Progenitor cell of endocrine pancreas (in vitro differentiated cells): ENCODE data around the gene PLEKHA6. TPM values are rescaled to one million over a fixed set of nuclear protein-coding genes. Genes with fewer than 3 reads are reported as not detected.

ENCODE experiments used
- DNase-seq: peaks from one replicate; pipeline ENCODE4 v3.0.0; 2021; ENCODE audit warnings: low spot score; ENCODE audit not compliant: unreplicated experiment
- H3K27ac Mint-ChIP-seq: 2 replicates; pipeline ENCODE4 v1.8.0; 2021; ENCODE audit warnings: mild to moderate bottlenecking, moderate library complexity, mixed read lengths
- H3K27me3 Mint-ChIP-seq: 2 replicates; pipeline ENCODE4 v1.8.0; 2021; ENCODE audit warnings: mixed read lengths
- H3K36me3 Mint-ChIP-seq: 2 replicates; pipeline ENCODE4 v1.8.0; 2022; ENCODE audit warnings: mixed read lengths; ENCODE audit not compliant: insufficient read depth
- H3K4me1 Mint-ChIP-seq: 2 replicates; pipeline ENCODE4 v1.8.0; 2021; ENCODE audit warnings: low read depth, mixed read lengths
- H3K4me3 Mint-ChIP-seq: 2 replicates; pipeline ENCODE4 v1.8.0; 2021; ENCODE audit warnings: low read depth, mild to moderate bottlenecking, moderate library complexity, mixed read lengths
- H3K9me3 Mint-ChIP-seq: 2 replicates; pipeline ENCODE4 v1.8.0; 2021; ENCODE audit warnings: low read depth, mixed read lengths
- CTCF ChIP-seq: fragments of 200-600 bp; sonication (generic); IDR thresholded peaks from one replicate; pipeline ENCODE4 v1.5.0; 2021; ENCODE audit warnings: antibody characterized with exemption, mild to moderate bottlenecking; ENCODE audit not compliant: unreplicated experiment
- total RNA-seq: library from RNA; stranded (reverse); gene quantifications from 2 replicates; pipeline ENCODE4 v1.2.1, GENCODE V29; 2021

The PLEKHA6 gene
- total RNA-seq, 1 donor from 2014 or later = 66.9 TPM

GRCh38 chr1:204362984-204363334, 3.2 kb upstream of the PLEKHA6 start:
- no peaks in the 10 kb centered on the region for H3K36me3 Mint-ChIP-seq
- no peak for DNase-seq
- no peak overlapping the region for H3K27ac Mint-ChIP-seq
- no peak overlapping the region for H3K4me3 Mint-ChIP-seq
- H3K9me3 Mint-ChIP-seq = no peaks in the 10 kb centered on the region
- TF ChIP-seq CTCF = no peak
- H3K27me3 Mint-ChIP-seq = peaks cover 15% of the 10 kb centered on the region
- H3K4me1 Mint-ChIP-seq = peaks cover 34% of the 10 kb centered on the region

GRCh38 chr1:204361781-204362180, 2.1 kb upstream of the PLEKHA6 start:
- H3K9me3 Mint-ChIP-seq = no peaks in the 10 kb centered on the region
- no peak for DNase-seq
- TF ChIP-seq CTCF = no peak
- no peak overlapping the region for H3K27ac Mint-ChIP-seq
- H3K4me3 Mint-ChIP-seq = no peak overlapping the region
- H3K27me3 Mint-ChIP-seq = peaks cover 7% of the 10 kb centered on the region
- H3K4me1 Mint-ChIP-seq = peaks cover 42% of the 10 kb centered on the region
- no peaks in the 10 kb centered on the region for H3K36me3 Mint-ChIP-seq

GRCh38 chr1:204361341-204361771, 1.6 kb upstream of the PLEKHA6 start:
- H3K4me3 Mint-ChIP-seq = no peak overlapping the region
- H3K9me3 Mint-ChIP-seq = no peaks in the 10 kb centered on the region
- peaks cover 7% of the 10 kb centered on the region for H3K27me3 Mint-ChIP-seq
- DNase-seq = no peak
- H3K36me3 Mint-ChIP-seq = no peaks in the 10 kb centered on the region
- H3K27ac Mint-ChIP-seq = peak overlapping the region; percentile 36
- no peak for TF ChIP-seq CTCF
- H3K4me1 Mint-ChIP-seq = peaks cover 42% of the 10 kb centered on the region

- H3K4me3 Mint-ChIP-seq = no peak overlapping the region
- no peaks in the 10 kb centered on the region for H3K9me3 Mint-ChIP-seq
- DNase-seq = no peak
- peaks cover 2% of the 10 kb centered on the region for H3K27me3 Mint-ChIP-seq
- H3K36me3 Mint-ChIP-seq = no peaks in the 10 kb centered on the region
- no peak overlapping the region for H3K27ac Mint-ChIP-seq
- no peak for TF ChIP-seq CTCF
- peaks cover 42% of the 10 kb centered on the region for H3K4me1 Mint-ChIP-seq
These were observed 585 bp upstream of the PLEKHA6 start for GRCh38 chr1:204360314-204360713.

GRCh38 chr1:204359131-204359473, 627 bp downstream of the PLEKHA6 start:
- Mint-ChIP-seq H3K9me3 (no peaks in the 10 kb centered on the region), H3K36me3 (no peaks in the 10 kb centered on the region), H3K27me3 (no peaks in the 10 kb centered on the region), H3K27ac (no peak overlapping the region), H3K4me3 (no peak overlapping the region), H3K4me1 (peaks cover 38% of the 10 kb centered on the region)
- DNase-seq = no peak
- TF ChIP-seq CTCF = no peak
